CD14-positive monocyte (primary cell): ENCODE results near the gene TBC1D16. TPM values are rescaled to one million over a fixed set of nuclear protein-coding genes. Genes with fewer than 3 reads are reported as not detected.

Experiments
- DNase-seq, 3 donors: peaks; one replicate each; pipeline ENCODE4 v3.0.0-alpha.2; 2011 to 2022
- H2AFZ ChIP-seq: 2 replicates; pipeline ENCODE4 v1.6.0; 2012; ENCODE audit warnings: mild to moderate bottlenecking, low read depth, low read length, inconsistent platforms; ENCODE audit not compliant: insufficient read depth, poor library complexity, severe bottlenecking
- H3K27ac ChIP-seq, 2 donors: 1 replicate in 1 of 2; 2 replicates in 1 of 2; pipeline ENCODE4 v1.5.1; 2012 to 2013; ENCODE audit warnings: low read length in 2 of 2, control low read depth in 1 of 2, inconsistent platforms in 1 of 2, low read depth in 1 of 2, mild to moderate bottlenecking in 1 of 2
- H3K27me3 ChIP-seq, 2 donors: one replicate each; pipeline versions ENCODE4 v1.6.0 to v1.6.1; 2011 to 2013; ENCODE audit warnings: low read length in 2 of 2; ENCODE audit not compliant: control insufficient read depth in 2 of 2, insufficient read depth in 2 of 2
- H3K36me3 ChIP-seq, 2 donors: replicated peaks in 1 of 2; 1 replicate in 1 of 2; 2 replicates in 1 of 2; pipeline versions ENCODE4 v1.5.1 to v1.6.1; 2012 to 2013; ENCODE audit warnings: low read length in 2 of 2, control low read depth in 1 of 2, inconsistent platforms in 1 of 2, mild to moderate bottlenecking in 1 of 2; ENCODE audit not compliant: insufficient read depth in 2 of 2, control insufficient read depth in 1 of 2
- H3K4me1 ChIP-seq, 2 donors: 1 replicate in 1 of 2; 2 replicates in 1 of 2; pipeline versions ENCODE4 v1.5.1 to v1.6.1; 2012 to 2013; ENCODE audit warnings: low read length in 2 of 2, control low read depth in 1 of 2, inconsistent platforms in 1 of 2, mild to moderate bottlenecking in 1 of 2, moderate library complexity in 1 of 2; ENCODE audit not compliant: insufficient read depth in 2 of 2, control insufficient read depth in 1 of 2
- H3K4me2 ChIP-seq: replicated peaks from 2 replicates; pipeline ENCODE3; 2012; ENCODE audit warnings: low read length, moderate library complexity, mild to moderate bottlenecking; ENCODE audit not compliant: poor library complexity, severe bottlenecking; ENCODE audit errors: extremely low read depth
- H3K4me3 ChIP-seq, 3 experiments: fragments of 200-600 bp in 1 of 3; sonication (generic) in 1 of 3; replicated peaks in 1 of 3; 1 replicate in 2 of 3; 2 replicates in 1 of 3; pipeline ENCODE4 v1.5.1; 2011 to 2013; ENCODE audit warnings: low read length in 3 of 3, mild to moderate bottlenecking in 3 of 3, control low read depth in 2 of 3, low read depth in 2 of 3, inconsistent platforms in 1 of 3, moderate library complexity in 1 of 3
- H3K79me2 ChIP-seq: 2 replicates; pipeline ENCODE4 v1.6.0; 2012; ENCODE audit warnings: mild to moderate bottlenecking, control low read depth, inconsistent platforms, low read length, moderate library complexity; ENCODE audit not compliant: insufficient read depth
- H3K9ac ChIP-seq: 2 replicates; pipeline ENCODE4 v1.6.0; 2017; ENCODE audit warnings: low read length, mild to moderate bottlenecking; ENCODE audit not compliant: insufficient read depth, poor library complexity, severe bottlenecking
- H3K9me3 ChIP-seq, 2 donors: replicated peaks in 1 of 2; 1 replicate in 1 of 2; 2 replicates in 1 of 2; pipeline versions ENCODE4 v1.5.1 to v1.6.1; 2012 to 2013; ENCODE audit warnings: low read length in 2 of 2, control low read depth in 1 of 2; ENCODE audit not compliant: control insufficient read depth in 1 of 2, insufficient read depth in 1 of 2
- H4K20me1 ChIP-seq: 2 replicates; pipeline ENCODE4 v1.6.0; 2012; ENCODE audit warnings: mild to moderate bottlenecking, low read length, control low read depth, moderate library complexity; ENCODE audit not compliant: insufficient read depth
- H3K27ac Mint-ChIP-seq, 7 donors: one replicate each; pipeline ENCODE4 v1.8.0; 2020; ENCODE audit warnings: mild to moderate bottlenecking in 7 of 7, mixed read lengths in 7 of 7, moderate library complexity in 6 of 7, inconsistent platforms in 2 of 7
- H3K27me3 Mint-ChIP-seq, 3 donors: one replicate each; pipeline ENCODE4 v1.8.0; 2021 to 2022; ENCODE audit warnings: low read depth in 3 of 3, mild to moderate bottlenecking in 3 of 3, mixed read lengths in 3 of 3, moderate library complexity in 3 of 3, inconsistent platforms in 1 of 3
- H3K36me3 Mint-ChIP-seq, 2 donors: one replicate each; pipeline ENCODE4 v1.8.0; 2020; ENCODE audit warnings: mixed read lengths in 2 of 2, inconsistent platforms in 1 of 2, mild to moderate bottlenecking in 1 of 2
- H3K4me1 Mint-ChIP-seq: one replicate; pipeline ENCODE4 v1.8.0; 2020; ENCODE audit warnings: mild to moderate bottlenecking, mixed read lengths
- H3K4me3 Mint-ChIP-seq, 2 donors: one replicate each; pipeline ENCODE4 v1.8.0; 2020; ENCODE audit warnings: mild to moderate bottlenecking in 2 of 2, mixed read lengths in 2 of 2, moderate library complexity in 1 of 2
- H3K9me3 Mint-ChIP-seq, 7 donors: one replicate each; pipeline ENCODE4 v1.8.0; 2020 to 2022; ENCODE audit warnings: mixed read lengths in 7 of 7, mild to moderate bottlenecking in 6 of 7, moderate library complexity in 6 of 7, inconsistent platforms in 2 of 7
- WGBS: methylation state at CpG from one replicate; pipeline ENCODE4 v1.1.5; 2013; ENCODE audit warnings: missing lambda C conversion rate; ENCODE audit not compliant: insufficient coverage; 5-methylcytosine and 5-hydroxymethylcytosine counted together
- intact Hi-C, 2 donors: fragments of 100-400 bp; cut with micrococcal nuclease; formaldehyde crosslinking; loops; one replicate each; pipeline versions ENCODE4 v1.15.0 to v1.15.1; 2023
- polyA plus RNA-seq, 3 donors: library from polyadenylated mRNA; depleted of rRNA in 1 of 3; unstranded in 2 of 3; stranded (reverse) in 1 of 3; fragments of 300-500 nt in 2 of 3; fragments of >200 nt in 1 of 3; fragmentation: Illumina TruSeq in 2 of 3; gene quantifications; 1 replicate in 2 of 3; 2 replicates in 1 of 3; pipeline ENCODE4 v1.2.3, GENCODE V29; 2012 to 2021
- TF ChIP-seq, protein P1 (sequence below): fragments of 200-600 bp; IDR thresholded peaks from one replicate; pipeline ENCODE4 v1.8.0; 2022; ENCODE audit warnings: antibody characterized with exemption, mild to moderate bottlenecking

The TBC1D16 gene
- polyA plus RNA-seq, 3 donors: 0.11 to 0.53 (median 0.27) TPM

DNA sequence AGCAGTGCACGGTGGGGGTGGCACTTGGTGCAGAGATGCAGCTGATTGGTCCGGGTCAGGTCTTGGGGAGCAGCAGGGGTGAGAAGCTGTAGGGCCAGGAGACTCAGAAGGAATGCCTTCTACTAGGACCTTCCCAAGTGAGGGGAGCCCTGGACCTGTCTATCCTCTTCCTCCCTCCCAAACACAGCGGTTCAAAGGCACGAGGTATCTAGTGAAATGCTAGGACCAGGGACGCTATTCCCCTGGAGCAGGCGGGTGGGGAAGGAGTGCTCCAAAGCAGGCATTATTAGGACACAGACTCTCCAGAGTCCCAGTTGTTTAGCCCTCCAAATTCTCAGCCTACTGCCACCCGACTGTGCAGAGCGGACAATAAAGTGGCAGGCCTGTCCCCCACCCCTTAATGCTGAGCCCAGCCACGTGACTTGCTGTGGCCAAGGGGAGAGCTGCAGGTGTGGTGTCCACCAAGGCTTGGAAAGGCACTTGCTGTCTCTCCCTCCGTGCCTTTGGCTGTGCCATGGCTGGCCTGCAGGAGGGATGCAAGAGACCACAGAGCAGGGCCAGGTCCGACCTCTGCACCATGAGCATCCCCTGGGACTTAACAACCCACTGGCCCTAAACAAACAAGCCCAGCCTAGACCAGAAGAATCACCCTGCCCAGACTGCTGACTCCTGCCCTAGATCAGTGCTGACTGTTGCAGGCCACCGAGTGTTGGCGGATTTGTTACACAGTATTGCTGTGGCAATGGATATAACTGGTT is 97.2 kb downstream of the TBC1D16 start:
- H3K27ac Mint-ChIP-seq: peak overlapping the region in 1 of 7 donors; percentile 20

More for the DNA sequence above, 97.2 kb downstream of the TBC1D16 start:
- H2AFZ ChIP-seq: no peak overlapping the region
- no peak for DNase-seq
- H3K27me3 Mint-ChIP-seq: peaks cover 8 to 37% (median 18%) of the 10 kb centered on the region in 3 donors
- no peak overlapping the region for H3K4me2 ChIP-seq
- TF ChIP-seq, protein P1, sequence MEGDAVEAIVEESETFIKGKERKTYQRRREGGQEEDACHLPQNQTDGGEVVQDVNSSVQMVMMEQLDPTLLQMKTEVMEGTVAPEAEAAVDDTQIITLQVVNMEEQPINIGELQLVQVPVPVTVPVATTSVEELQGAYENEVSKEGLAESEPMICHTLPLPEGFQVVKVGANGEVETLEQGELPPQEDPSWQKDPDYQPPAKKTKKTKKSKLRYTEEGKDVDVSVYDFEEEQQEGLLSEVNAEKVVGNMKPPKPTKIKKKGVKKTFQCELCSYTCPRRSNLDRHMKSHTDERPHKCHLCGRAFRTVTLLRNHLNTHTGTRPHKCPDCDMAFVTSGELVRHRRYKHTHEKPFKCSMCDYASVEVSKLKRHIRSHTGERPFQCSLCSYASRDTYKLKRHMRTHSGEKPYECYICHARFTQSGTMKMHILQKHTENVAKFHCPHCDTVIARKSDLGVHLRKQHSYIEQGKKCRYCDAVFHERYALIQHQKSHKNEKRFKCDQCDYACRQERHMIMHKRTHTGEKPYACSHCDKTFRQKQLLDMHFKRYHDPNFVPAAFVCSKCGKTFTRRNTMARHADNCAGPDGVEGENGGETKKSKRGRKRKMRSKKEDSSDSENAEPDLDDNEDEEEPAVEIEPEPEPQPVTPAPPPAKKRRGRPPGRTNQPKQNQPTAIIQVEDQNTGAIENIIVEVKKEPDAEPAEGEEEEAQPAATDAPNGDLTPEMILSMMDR: no peak
- H3K9me3 Mint-ChIP-seq: peaks cover 0 to 4% (median 0%) of the 10 kb centered on the region in 7 donors
- no peak overlapping the region for H3K4me3 Mint-ChIP-seq
- H3K36me3 ChIP-seq: no peaks in the 10 kb centered on the region
- no peaks in the 10 kb centered on the region for H3K36me3 Mint-ChIP-seq
- no peaks in the 10 kb centered on the region for H4K20me1 ChIP-seq
- H3K4me3 ChIP-seq: no peak overlapping the region
- H3K4me1 Mint-ChIP-seq: peaks cover 34% of the 10 kb centered on the region
- no peaks in the 10 kb centered on the region for H3K79me2 ChIP-seq
- WGBS: 95% methylated on average over 8 of the region's 13 CpGs
- no peaks in the 10 kb centered on the region for H3K9me3 ChIP-seq
- no peak overlapping the region for H3K9ac ChIP-seq
- intact Hi-C loops: no loop called here
- peaks cover 24 to 32% of the 10 kb centered on the region in 2 donors for H3K4me1 ChIP-seq
- peaks cover 0 to 5% of the 10 kb centered on the region in 2 donors for H3K27me3 ChIP-seq
- no peak overlapping the region for H3K27ac ChIP-seq
